Thyroid gland (tissue), 4 donors: ENCODE data around the gene USP37.

Experiments used
- POLR2A ChIP-seq, 2 donors: fragments of 450-650 bp; IDR thresholded peaks; one replicate each; pipeline ENCODE4 v1.6.1; 2017; ENCODE audit warnings: antibody characterized with exemption in 2 of 2, mild to moderate bottlenecking in 2 of 2, moderate library complexity in 1 of 2
- TF ChIP-seq, protein P1 (sequence below), 6 experiments: fragments of 200-600 bp in 3 of 6; fragments of 450-650 bp in 3 of 6; sonication (generic) in 3 of 6; IDR thresholded peaks; one replicate each; pipeline ENCODE4 v1.5.1; 2016 to 2019; ENCODE audit warnings: antibody characterized with exemption in 6 of 6, mild to moderate bottlenecking in 2 of 6, inconsistent platforms in 1 of 6, moderate library complexity in 1 of 6

GRCh38 chr2:218401890-218402289 is 166.3 kb downstream of the USP37 start:
- TF ChIP-seq, protein P1, sequence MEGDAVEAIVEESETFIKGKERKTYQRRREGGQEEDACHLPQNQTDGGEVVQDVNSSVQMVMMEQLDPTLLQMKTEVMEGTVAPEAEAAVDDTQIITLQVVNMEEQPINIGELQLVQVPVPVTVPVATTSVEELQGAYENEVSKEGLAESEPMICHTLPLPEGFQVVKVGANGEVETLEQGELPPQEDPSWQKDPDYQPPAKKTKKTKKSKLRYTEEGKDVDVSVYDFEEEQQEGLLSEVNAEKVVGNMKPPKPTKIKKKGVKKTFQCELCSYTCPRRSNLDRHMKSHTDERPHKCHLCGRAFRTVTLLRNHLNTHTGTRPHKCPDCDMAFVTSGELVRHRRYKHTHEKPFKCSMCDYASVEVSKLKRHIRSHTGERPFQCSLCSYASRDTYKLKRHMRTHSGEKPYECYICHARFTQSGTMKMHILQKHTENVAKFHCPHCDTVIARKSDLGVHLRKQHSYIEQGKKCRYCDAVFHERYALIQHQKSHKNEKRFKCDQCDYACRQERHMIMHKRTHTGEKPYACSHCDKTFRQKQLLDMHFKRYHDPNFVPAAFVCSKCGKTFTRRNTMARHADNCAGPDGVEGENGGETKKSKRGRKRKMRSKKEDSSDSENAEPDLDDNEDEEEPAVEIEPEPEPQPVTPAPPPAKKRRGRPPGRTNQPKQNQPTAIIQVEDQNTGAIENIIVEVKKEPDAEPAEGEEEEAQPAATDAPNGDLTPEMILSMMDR (IDR thresholded peaks at IDR 0.05) = no peak
- no peak for TF ChIP-seq POLR2A (IDR thresholded peaks at IDR 0.05)
